H1 (cell line): ENCODE measurements around the gene NIFK. TPM values are rescaled to one million over a fixed set of nuclear protein-coding genes. Genes with fewer than 3 reads are reported as not detected.

ENCODE experiments used
- CTCF ChIA-PET: fragments of 300-600 bp; sonication (Branson Sonifier 250); formaldehyde crosslinking; loops from one replicate; lab custom pipeline; 2021; ENCODE audit not compliant: partially characterized antibody; lab: Charles Lee
- POLR2A ChIA-PET: fragments of 300-600 bp; sonication (Branson Sonifier 250); formaldehyde crosslinking; loops from one replicate; lab custom pipeline; 2021; ENCODE audit warnings: inconsistent platforms; ENCODE audit not compliant: partially characterized antibody; lab: Charles Lee
- DNase-seq, 2 experiments: peaks; one replicate each; pipeline versions ENCODE4 v3.0.0 to v3.0.0-alpha.2; 2010 to 2022; ENCODE audit warnings: low spot score in 2 of 2, low read depth in 1 of 2, mixed read lengths in 1 of 2
- FAIRE-seq: peaks from 2 replicates; lab custom pipeline; 2011; peaks lifted over from hg19 to GRCh38; lab: Jason Lieb, UNC
- H2AFZ ChIP-seq: 2 replicates; pipeline ENCODE4 v1.8.1; 2012; ENCODE audit warnings: low read length, inconsistent platforms
- H2AK5ac ChIP-seq: 2 replicates; pipeline ENCODE4 v1.6.1; 2013; ENCODE audit warnings: low read depth, low read length
- H2BK120ac ChIP-seq: replicated peaks from 2 replicates; pipeline ENCODE3; 2013; ENCODE audit warnings: low read depth, low read length, inconsistent platforms
- H2BK12ac ChIP-seq: 2 replicates; pipeline ENCODE4 v1.6.1; 2013; ENCODE audit warnings: low read depth, low read length
- H2BK15ac ChIP-seq: 2 replicates; pipeline ENCODE4 v1.6.1; 2013; ENCODE audit warnings: low read length
- H2BK20ac ChIP-seq: 2 replicates; pipeline ENCODE4 v1.6.1; 2013; ENCODE audit warnings: low read length
- H2BK5ac ChIP-seq: 2 replicates; pipeline ENCODE4 v1.6.1; 2013; ENCODE audit warnings: low read depth, low read length
- H3K14ac ChIP-seq: 2 replicates; pipeline ENCODE4 v1.6.1; 2013; ENCODE audit warnings: inconsistent platforms; ENCODE audit not compliant: insufficient read length
- H3K18ac ChIP-seq: 2 replicates; pipeline ENCODE4 v1.6.1; 2013; ENCODE audit warnings: low read length; ENCODE audit errors: extremely low read depth
- H3K23ac ChIP-seq: 2 replicates; pipeline ENCODE4 v1.6.1; 2013; ENCODE audit warnings: inconsistent platforms; ENCODE audit not compliant: insufficient read length
- H3K23me2 ChIP-seq: 2 replicates; pipeline ENCODE4 v1.6.1; 2013; ENCODE audit warnings: low read depth, low read length
- H3K27ac ChIP-seq: 2 replicates; pipeline ENCODE4 v1.6.1; 2011; ENCODE audit warnings: low read depth, low read length, inconsistent platforms
- H3K27me3 ChIP-seq, 4 experiments: replicated peaks in 1 of 4; 1 replicate in 1 of 4; 2 replicates in 3 of 4; pipeline versions ENCODE4 v1.6.1 to v1.8.1; 2011 to 2013; ENCODE audit warnings: low read length in 3 of 4, mild to moderate bottlenecking in 3 of 4, inconsistent platforms in 2 of 4, mixed read lengths in 2 of 4, moderate library complexity in 1 of 4; ENCODE audit not compliant: control insufficient read depth in 3 of 4, insufficient read depth in 3 of 4; ENCODE audit errors: extremely low read depth in 1 of 4
- H3K36me3 ChIP-seq, 4 experiments: 2 replicates each; pipeline versions ENCODE4 v1.6.1 to v1.8.1; 2011 to 2013; ENCODE audit warnings: mild to moderate bottlenecking in 4 of 4, low read length in 3 of 4, moderate library complexity in 2 of 4, control low read depth in 1 of 4, inconsistent platforms in 1 of 4; ENCODE audit not compliant: insufficient read depth in 4 of 4, control insufficient read depth in 2 of 4
- H3K4ac ChIP-seq: replicated peaks from 2 replicates; pipeline ENCODE3; 2013; ENCODE audit warnings: low read length, low read depth, mixed read lengths, inconsistent platforms; ENCODE audit not compliant: insufficient read length
- H3K4me1 ChIP-seq, 4 experiments: replicated peaks in 1 of 4; 1 replicate in 1 of 4; 2 replicates in 3 of 4; pipeline versions ENCODE4 v1.6.1 to v1.8.1; 2011 to 2013; ENCODE audit warnings: low read length in 3 of 4, inconsistent platforms in 2 of 4, mixed read lengths in 1 of 4; ENCODE audit not compliant: insufficient read depth in 4 of 4, control insufficient read depth in 3 of 4
- H3K4me2 ChIP-seq, 2 experiments: 2 replicates each; pipeline versions ENCODE4 v1.6.1 to v1.8.1; 2011 to 2013; ENCODE audit warnings: low read depth in 2 of 2, low read length in 2 of 2, control low read depth in 1 of 2, inconsistent platforms in 1 of 2, mild to moderate bottlenecking in 1 of 2; ENCODE audit not compliant: insufficient read depth in 1 of 2
- H3K4me3 ChIP-seq, 4 experiments: fragments of 200-600, 300-600 bp in 1 of 4; sonication (generic), shearing (Covaris generic), sonication (Bioruptor Twin) in 1 of 4; 2 replicates each; pipeline versions ENCODE4 v1.5.1 to v1.8.1; 2011 to 2016; ENCODE audit warnings: low read length in 4 of 4, low read depth in 3 of 4, control low read depth in 2 of 4, inconsistent platforms in 2 of 4, mild to moderate bottlenecking in 2 of 4, mixed read lengths in 1 of 4, moderate library complexity in 1 of 4; ENCODE audit not compliant: insufficient read depth in 2 of 4; ENCODE audit errors: extremely low read depth in 1 of 4
- H3K56ac ChIP-seq: replicated peaks from 2 replicates; pipeline ENCODE3; 2013; ENCODE audit warnings: low read depth, mild to moderate bottlenecking, mixed read lengths, low read length, inconsistent platforms; ENCODE audit not compliant: insufficient read length
- H3K79me1 ChIP-seq: 2 replicates; pipeline ENCODE4 v1.6.1; 2013; ENCODE audit warnings: low read depth, low read length, control low read depth
- H3K79me2 ChIP-seq, 2 experiments: 2 replicates each; pipeline versions ENCODE4 v1.6.1 to v1.8.1; 2012 to 2013; ENCODE audit warnings: low read length in 2 of 2, mild to moderate bottlenecking in 2 of 2, inconsistent platforms in 1 of 2; ENCODE audit not compliant: insufficient read depth in 2 of 2, control insufficient read depth in 1 of 2
- H3K9ac ChIP-seq, 4 experiments: replicated peaks in 1 of 4; 1 replicate in 1 of 4; 2 replicates in 3 of 4; pipeline versions ENCODE4 v1.6.1 to v1.8.1; 2011 to 2013; ENCODE audit warnings: low read depth in 3 of 4, low read length in 3 of 4, control low read depth in 2 of 4, mild to moderate bottlenecking in 2 of 4, moderate library complexity in 2 of 4, inconsistent platforms in 1 of 4; ENCODE audit errors: extremely low read depth in 1 of 4
- H3K9me3 ChIP-seq, 2 experiments: 2 replicates each; pipeline versions ENCODE4 v1.6.1 to v1.8.1; 2012 to 2013; ENCODE audit warnings: mild to moderate bottlenecking in 2 of 2, moderate library complexity in 2 of 2, control low read depth in 1 of 2, inconsistent platforms in 1 of 2, low read depth in 1 of 2, low read length in 1 of 2, mixed read lengths in 1 of 2; ENCODE audit not compliant: insufficient read depth in 2 of 2
- H4K20me1 ChIP-seq, 2 experiments: replicated peaks in 1 of 2; 2 replicates each; pipeline versions ENCODE3 to v1.8.1; 2011 to 2013; ENCODE audit warnings: inconsistent platforms in 2 of 2, low read length in 2 of 2, mild to moderate bottlenecking in 1 of 2; ENCODE audit not compliant: insufficient read depth in 2 of 2, control insufficient read depth in 1 of 2
- H4K5ac ChIP-seq: 2 replicates; pipeline ENCODE4 v1.6.1; 2013; ENCODE audit warnings: low read length, low read depth, mixed read lengths, inconsistent platforms; ENCODE audit not compliant: insufficient read length
- H4K8ac ChIP-seq: 2 replicates; pipeline ENCODE4 v1.8.0; 2013; ENCODE audit warnings: mild to moderate bottlenecking, moderate library complexity, low read length, inconsistent platforms; ENCODE audit not compliant: insufficient read depth; ENCODE audit errors: extremely low read depth
- H4K91ac ChIP-seq: replicated peaks from 2 replicates; pipeline ENCODE3; 2013; ENCODE audit warnings: low read length, mixed read lengths, inconsistent platforms; ENCODE audit not compliant: insufficient read length
- CHD1 ChIP-seq: IDR thresholded peaks from 2 replicates; pipeline ENCODE4 v1.6.1; 2012; ENCODE audit warnings: low read depth, low read length, improper control_type of control experiment
- EP300 ChIP-seq, 2 experiments: IDR thresholded peaks; 1 replicate in 1 of 2; 2 replicates in 1 of 2; pipeline ENCODE4 v1.6.1; 2011 to 2012; ENCODE audit warnings: low read depth in 2 of 2, low read length in 2 of 2, mild to moderate bottlenecking in 2 of 2, borderline replicate concordance in 1 of 2, inconsistent platforms in 1 of 2, moderate library complexity in 1 of 2
- WGBS, 2 experiments: shearing (Covaris generic) in 1 of 2; methylation state at CpG; one replicate each; pipeline versions ENCODE4 v1.1.6 to v1.1.7; 2013 to 2015; ENCODE audit warnings: low lambda C conversion rate in 2 of 2, mixed read lengths in 2 of 2, inconsistent platforms in 1 of 2, low coverage in 1 of 2, missing lambda C conversion rate in 1 of 2; ENCODE audit not compliant: insufficient replicate concordance in 2 of 2, insufficient coverage in 1 of 2, insufficient read length in 1 of 2; ENCODE audit errors: extremely low coverage in 1 of 2, missing lambda C conversion rate in 1 of 2; 5-methylcytosine and 5-hydroxymethylcytosine counted together
- polyA plus RNA-seq, 7 experiments: library from polyadenylated mRNA; depleted of rRNA in 3 of 7; stranded (reverse) in 5 of 7; unstranded in 2 of 7; fragments of >200 nt in 5 of 7; fragments of 200-250 nt in 2 of 7; gene quantifications; 1 replicate in 5 of 7; 2 replicates in 1 of 7; 4 replicates in 1 of 7; pipeline versions ENCODE4 v1.2.1 to v1.2.3, GENCODE V29; 2011 to 2013; ENCODE audit warnings: missing spikeins in 2 of 7, mixed read lengths in 2 of 7
- total RNA-seq: library from RNA; stranded (reverse); fragmentation: NEBNext Ultra II Directional; extraction: Animal tissue kit (Norgen Biotek cat#: 25700); gene quantifications from 2 replicates; pipeline ENCODE4 v1.2.1, GENCODE V29; 2021

Gene NIFK
- total and polyA plus RNA-seq, 2 of the 8 experiments (the other 6 are each of a cell fraction or from before 2014, with no cell fraction given), result 24.4 to 117 TPM

- WGBS, 2 experiments, result 88% methylated on average over 7 of the region's 7 CpGs; no CpG with 5 or more reads in 1 of the 2 experiments
- no peak overlapping the region for H2BK12ac ChIP-seq
- no peak overlapping the region for H3K4me2 ChIP-seq
- TF ChIP-seq EP300 (IDR thresholded peaks at IDR 0.05; ENCODE audit: borderline replicate concordance in 1 of 2, low read depth in 2 of 2, low read length in 2 of 2) (no peak), CHD1 (no peak)
- no peak overlapping the region for H3K27ac ChIP-seq
- H3K4me1 ChIP-seq, result peaks cover 0 to 6% (median 0%) of the 10 kb centered on the region in 4 experiments; a peak in 2 of 7 replicates
- H4K20me1 ChIP-seq, result peaks cover 0 to 2% of the 10 kb centered on the region in 2 experiments
- FAIRE-seq, result no peak
- no peak overlapping the region for H3K4ac ChIP-seq
- no peak overlapping the region for H2BK20ac ChIP-seq
- H2BK120ac ChIP-seq, result no peak overlapping the region
- H3K36me3 ChIP-seq, result no peaks in the 10 kb centered on the region
- no peaks in the 10 kb centered on the region for H3K9me3 ChIP-seq
- ChIA-PET POLR2A (interaction anchor here (0.7 to 2.7 kb wide), 3 partner anchors 10 to 180 kb away, joined by 3 to 6 read pairs (median 3); partner anchors contain the start of gene RNU4ATAC), CTCF (no interaction called here)
- no peak overlapping the region for H3K18ac ChIP-seq
- DNase-seq, result no peak
- H3K9ac ChIP-seq, result no peak overlapping the region
- H3K79me1 ChIP-seq, result no peaks in the 10 kb centered on the region
- no peak overlapping the region for H4K5ac ChIP-seq
- H4K8ac ChIP-seq, result no peak overlapping the region
- no peak overlapping the region for H3K4me3 ChIP-seq
- no peak overlapping the region for H2BK15ac ChIP-seq
- no peaks in the 10 kb centered on the region for H3K79me2 ChIP-seq
- H3K23ac ChIP-seq, result no peak overlapping the region
- H3K56ac ChIP-seq, result no peak overlapping the region
- no peak overlapping the region for H3K14ac ChIP-seq
- H2BK5ac ChIP-seq, result no peak overlapping the region
- no peaks in the 10 kb centered on the region for H3K23me2 ChIP-seq
- H2AFZ ChIP-seq, result no peak overlapping the region; the same call in 1 of the 2 replicates
- H2AK5ac ChIP-seq, result no peak overlapping the region
- no peak overlapping the region for H4K91ac ChIP-seq
- H3K27me3 ChIP-seq, result no peaks in the 10 kb centered on the region
Observed at GRCh38 chr2:121710470-121711170, 26.1 kb downstream of the NIFK start.
